Measurements from ENCODE around the gene ADARB2. TPM values are rescaled to one million over a fixed set of nuclear protein-coding genes. Genes with fewer than 3 reads are reported as not detected.
A peak's percentile ranks its signal among the peaks of the same experiment; 100 is the strongest.
"Not testable (repeated sequence)": the region's sequence is repeated elsewhere in the genome, so short reads cannot be mapped to it uniquely, and the experiment has no call there.

Gene ADARB2
- total RNA-seq, 1 donor: 1.1 TPM

- peak in 1 of 3 donors; percentile 36 for DNase-seq (ENCODE audit: low read depth in 2 of 3, low spot score in 2 of 3)
Measured at GRCh38 chr10:1227510-1228402, 509.6 kb downstream of the ADARB2 start.

GRCh38 chr10:1226907-1227306 lies 510.4 kb downstream of the ADARB2 start:
- DNase-seq (ENCODE audit: low read depth in 2 of 3, low spot score in 2 of 3): not testable (repeated sequence)

- DNase-seq (ENCODE audit: low read depth in 2 of 3, low spot score in 2 of 3): not testable (repeated sequence)
Measured at GRCh38 chr10:1219874-1220273, 517.5 kb downstream of the ADARB2 start.

- DNase-seq (ENCODE audit: low read depth in 2 of 3, low spot score in 2 of 3): no peak
Measured at GRCh38 chr10:1217661-1218060, 519.7 kb downstream of the ADARB2 start.

- DNase-seq (ENCODE audit: low read depth in 2 of 3, low spot score in 2 of 3): no peak
Measured at GRCh38 chr10:1217237-1217587, 520.1 kb downstream of the ADARB2 start.

- no peak for DNase-seq (ENCODE audit: low read depth in 2 of 3, low spot score in 2 of 3)
Measured at GRCh38 chr10:1216574-1217236, 520.6 kb downstream of the ADARB2 start.

GRCh38 chr10:1215862-1216573 lies 521.3 kb downstream of the ADARB2 start:
- DNase-seq (ENCODE audit: low read depth in 2 of 3, low spot score in 2 of 3): no peak

- no peak for DNase-seq (ENCODE audit: low read depth in 2 of 3, low spot score in 2 of 3)
Measured at GRCh38 chr10:1214882-1215540, 522.3 kb downstream of the ADARB2 start.

GRCh38 chr10:1214071-1214675 lies 523.2 kb downstream of the ADARB2 start:
- DNase-seq (ENCODE audit: low read depth in 2 of 3, low spot score in 2 of 3): no peak

GRCh38 chr10:1213252-1214070 lies 523.9 kb downstream of the ADARB2 start:
- DNase-seq (ENCODE audit: low read depth in 2 of 3, low spot score in 2 of 3): no peak

- no peak for DNase-seq (ENCODE audit: low read depth in 2 of 3, low spot score in 2 of 3)
Measured at GRCh38 chr10:1212571-1213141, 524.7 kb downstream of the ADARB2 start.

GRCh38 chr10:1211844-1212570 lies 525.3 kb downstream of the ADARB2 start:
- no peak for DNase-seq (ENCODE audit: low read depth in 2 of 3, low spot score in 2 of 3)

GRCh38 chr10:1210667-1211066 lies 526.7 kb downstream of the ADARB2 start:
- DNase-seq (ENCODE audit: low read depth in 2 of 3, low spot score in 2 of 3): no peak

GRCh38 chr10:1209355-1209979 lies 527.9 kb downstream of the ADARB2 start:
- no peak for DNase-seq (ENCODE audit: low read depth in 2 of 3, low spot score in 2 of 3)

GRCh38 chr10:1208366-1209311 lies 528.7 kb downstream of the ADARB2 start:
- DNase-seq (ENCODE audit: low read depth in 2 of 3, low spot score in 2 of 3): no peak

GRCh38 chr10:1206601-1207000 lies 530.7 kb downstream of the ADARB2 start:
- DNase-seq (ENCODE audit: low read depth in 2 of 3, low spot score in 2 of 3): no peak

- no peak for DNase-seq (ENCODE audit: low read depth in 2 of 3, low spot score in 2 of 3)
Measured at GRCh38 chr10:1206101-1206500, 531.2 kb downstream of the ADARB2 start.

All from hematopoietic multipotent progenitor cell (in vitro differentiated cells).